Neural cell (in vitro differentiated cells): ENCODE results near the gene CFAP52. TPM values are rescaled to one million over a fixed set of nuclear protein-coding genes. Genes with fewer than 3 reads are reported as not detected.

Experiments
- H2AFZ ChIP-seq: fragments of 200-600, 300-800 bp; sonication (generic), shearing (Covaris generic); 2 replicates; pipeline ENCODE4 v1.6.0; 2014; ENCODE audit warnings: low read depth, mild to moderate bottlenecking, antibody characterized with exemption, low read length, moderate library complexity
- H3F3A ChIP-seq: fragments of 200-600 bp; shearing (Covaris generic); 2 replicates; pipeline ENCODE4 v1.6.1; 2016; ENCODE audit warnings: mild to moderate bottlenecking, moderate library complexity, mixed read lengths, antibody characterized with exemption, low read length; ENCODE audit not compliant: insufficient read depth, poor library complexity, severe bottlenecking
- H3K27ac ChIP-seq: fragments of 200-600, 300-800 bp; sonication (generic), shearing (Covaris generic); 2 replicates; pipeline ENCODE4 v1.5.1; 2014; ENCODE audit warnings: mild to moderate bottlenecking, low read length, moderate library complexity
- H3K27me3 ChIP-seq: fragments of 300-800, 200-600 bp; sonication (generic), shearing (Covaris generic); 2 replicates; pipeline ENCODE4 v1.6.0; 2014; ENCODE audit warnings: mild to moderate bottlenecking, low read depth, low read length, moderate library complexity; ENCODE audit not compliant: insufficient read depth
- H3K36me3 ChIP-seq: fragments of 300-800, 200-600 bp; sonication (generic), shearing (Covaris generic); 2 replicates; pipeline ENCODE4 v1.5.1; 2014; ENCODE audit warnings: mild to moderate bottlenecking, antibody characterized with exemption, low read length, moderate library complexity; ENCODE audit not compliant: insufficient read depth
- H3K4me2 ChIP-seq: fragments of 300-800, 200-600 bp; sonication (generic), shearing (Covaris generic); 2 replicates; pipeline ENCODE4 v1.6.0; 2014; ENCODE audit warnings: mild to moderate bottlenecking, low read length
- H3K4me3 ChIP-seq: fragments of 300-800, 200-600 bp; sonication (generic), shearing (Covaris generic); 2 replicates; pipeline ENCODE4 v1.5.1; 2014; ENCODE audit warnings: mild to moderate bottlenecking, low read length, moderate library complexity
- H3K79me2 ChIP-seq: fragments of 200-600 bp; shearing (Covaris generic); replicated peaks from 2 replicates; pipeline ENCODE4 v1.6.0; 2014; ENCODE audit warnings: mild to moderate bottlenecking, low read length, moderate library complexity; ENCODE audit not compliant: insufficient read depth
- H3K9ac ChIP-seq: fragments of 300-800, 200-600 bp; sonication (generic), shearing (Covaris generic); 2 replicates; pipeline ENCODE4 v1.6.1; 2016; ENCODE audit warnings: mild to moderate bottlenecking, low read length, mixed read lengths
- H3K9me2 ChIP-seq: fragments of 200-600 bp; shearing (Covaris generic); 2 replicates; pipeline ENCODE4 v1.6.1; 2016; ENCODE audit warnings: mild to moderate bottlenecking, low read length, mixed read lengths; ENCODE audit not compliant: insufficient read depth
- H3K9me3 ChIP-seq: fragments of 200-600, 300-800 bp; sonication (generic), shearing (Covaris generic); 2 replicates; pipeline ENCODE4 v1.6.1; 2016; ENCODE audit warnings: mild to moderate bottlenecking, mixed run types, low read length, moderate library complexity, mixed read lengths
- H4K20me1 ChIP-seq: fragments of 200-600 bp; shearing (Covaris generic); 2 replicates; pipeline ENCODE4 v1.6.1; 2016; ENCODE audit warnings: mild to moderate bottlenecking, mixed run types; ENCODE audit not compliant: insufficient read depth
- EP300 ChIP-seq: fragments of 450-650 bp; conservative IDR thresholded peaks from 2 replicates; pipeline ENCODE4 v1.6.1; 2014; ENCODE audit warnings: antibody characterized with exemption, mild to moderate bottlenecking, moderate library complexity; ENCODE audit not compliant: poor library complexity, severe bottlenecking
- EZH2 ChIP-seq: fragments of 200-600, 300-800 bp; shearing (Covaris generic), sonication (generic); IDR thresholded peaks from 2 replicates; pipeline ENCODE4 v1.6.1; 2014; ENCODE audit warnings: antibody characterized with exemption, low read length, borderline replicate concordance, mild to moderate bottlenecking; ENCODE audit not compliant: insufficient read depth, poor library complexity, severe bottlenecking
- MXI1 ChIP-seq: fragments of 450-650 bp; conservative IDR thresholded peaks from 2 replicates; pipeline ENCODE4 v1.6.1; 2014; ENCODE audit warnings: antibody characterized with exemption, mild to moderate bottlenecking; ENCODE audit not compliant: poor library complexity, severe bottlenecking
- POLR2AphosphoS5 ChIP-seq: IDR thresholded peaks from 2 replicates; pipeline ENCODE4 v1.6.1; 2012
- RAD21 ChIP-seq: fragments of 450-650 bp; conservative IDR thresholded peaks from 2 replicates; pipeline ENCODE4 v1.6.1; 2014; ENCODE audit warnings: antibody characterized with exemption, mild to moderate bottlenecking, moderate library complexity
- REST ChIP-seq: IDR thresholded peaks from 2 replicates; pipeline ENCODE4 v1.6.1; 2012; ENCODE audit warnings: borderline replicate concordance
- SMC3 ChIP-seq: fragments of 450-650 bp; conservative IDR thresholded peaks from 2 replicates; pipeline ENCODE4 v1.6.1; 2014; ENCODE audit warnings: antibody characterized with exemption, mild to moderate bottlenecking, moderate library complexity; ENCODE audit not compliant: poor library complexity
- TAF1 ChIP-seq: IDR thresholded peaks from 2 replicates; pipeline ENCODE4 v1.6.1; 2012; ENCODE audit warnings: low read depth
- polyA plus RNA-seq: library from polyadenylated mRNA; depleted of rRNA; stranded (reverse); fragments of >200 nt; gene quantifications from 2 replicates; pipeline ENCODE4 v1.2.3, GENCODE V29; 2014
- TF ChIP-seq, protein P1 (sequence below): fragments of 450-650 bp; IDR thresholded peaks from 2 replicates; pipeline ENCODE4 v1.5.1; 2014; ENCODE audit warnings: antibody characterized with exemption, mild to moderate bottlenecking, moderate library complexity; ENCODE audit not compliant: poor library complexity, severe bottlenecking

The CFAP52 gene
- polyA plus RNA-seq, 1 donor from 2014 or later = 1.9 TPM

DNA sequence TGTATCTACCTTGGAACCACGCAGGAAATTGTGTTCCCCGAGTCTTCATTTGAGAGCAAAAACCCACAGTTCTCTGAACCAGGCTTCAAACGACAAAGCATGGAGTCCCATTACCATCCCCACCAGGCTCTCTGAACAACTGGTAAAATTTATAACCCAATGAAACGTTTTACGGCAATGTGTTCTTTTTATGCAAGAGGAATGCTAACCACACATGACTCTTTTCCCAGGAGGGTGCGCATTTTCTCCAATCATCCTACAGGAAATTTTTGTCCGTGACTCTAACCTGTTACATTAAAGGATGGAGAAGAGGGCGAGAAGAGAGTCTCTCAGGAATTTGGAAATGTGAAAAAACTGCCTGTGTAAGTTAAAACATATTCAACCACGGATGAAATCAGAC is 18.6 kb upstream of the CFAP52 start:
- Histone ChIP-seq H3K27ac (no peak overlapping the region), H3K4me3 (no peak overlapping the region), H3K9ac (no peak overlapping the region), H3K4me2 (no peak overlapping the region), H3K36me3 (no peaks in the 10 kb centered on the region), H3F3A (no peaks in the 10 kb centered on the region), H3K27me3 (no peaks in the 10 kb centered on the region), H4K20me1 (no peaks in the 10 kb centered on the region), H3K9me2 (no peaks in the 10 kb centered on the region), H2AFZ (no peak overlapping the region), H3K79me2 (no peaks in the 10 kb centered on the region), H3K9me3 (no peaks in the 10 kb centered on the region)
- TF ChIP-seq TAF1 (no peak), RAD21 (no peak), EZH2 (no peak), MXI1 (no peak), SMC3 (no peak), POLR2AphosphoS5 (no peak), REST (no peak), EP300 (no peak)
- TF ChIP-seq, protein P1, sequence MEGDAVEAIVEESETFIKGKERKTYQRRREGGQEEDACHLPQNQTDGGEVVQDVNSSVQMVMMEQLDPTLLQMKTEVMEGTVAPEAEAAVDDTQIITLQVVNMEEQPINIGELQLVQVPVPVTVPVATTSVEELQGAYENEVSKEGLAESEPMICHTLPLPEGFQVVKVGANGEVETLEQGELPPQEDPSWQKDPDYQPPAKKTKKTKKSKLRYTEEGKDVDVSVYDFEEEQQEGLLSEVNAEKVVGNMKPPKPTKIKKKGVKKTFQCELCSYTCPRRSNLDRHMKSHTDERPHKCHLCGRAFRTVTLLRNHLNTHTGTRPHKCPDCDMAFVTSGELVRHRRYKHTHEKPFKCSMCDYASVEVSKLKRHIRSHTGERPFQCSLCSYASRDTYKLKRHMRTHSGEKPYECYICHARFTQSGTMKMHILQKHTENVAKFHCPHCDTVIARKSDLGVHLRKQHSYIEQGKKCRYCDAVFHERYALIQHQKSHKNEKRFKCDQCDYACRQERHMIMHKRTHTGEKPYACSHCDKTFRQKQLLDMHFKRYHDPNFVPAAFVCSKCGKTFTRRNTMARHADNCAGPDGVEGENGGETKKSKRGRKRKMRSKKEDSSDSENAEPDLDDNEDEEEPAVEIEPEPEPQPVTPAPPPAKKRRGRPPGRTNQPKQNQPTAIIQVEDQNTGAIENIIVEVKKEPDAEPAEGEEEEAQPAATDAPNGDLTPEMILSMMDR = no peak

DNA sequence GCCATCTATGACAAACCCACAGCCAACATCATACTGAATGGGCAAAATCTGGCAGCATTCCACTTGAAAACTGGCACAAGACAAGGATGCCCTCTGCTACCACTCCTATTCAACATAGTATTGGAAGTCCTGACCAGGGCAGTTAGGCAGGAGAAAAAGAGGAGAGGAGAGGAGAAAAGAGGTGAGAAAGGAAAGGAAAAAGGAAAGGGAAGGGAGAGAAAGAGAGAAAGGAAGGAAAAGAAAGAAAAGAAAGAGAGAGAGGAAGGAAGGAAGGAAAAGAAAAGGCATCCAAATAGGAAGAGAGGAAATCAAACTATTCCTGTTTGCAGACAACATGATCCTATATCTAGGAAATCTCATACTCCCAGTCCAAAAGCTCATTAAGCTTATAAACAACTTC is 12.3 kb upstream of the CFAP52 start:
- no peak overlapping the region for H2AFZ ChIP-seq
- H3K4me2 ChIP-seq = no peak overlapping the region
- no peaks in the 10 kb centered on the region for H3K79me2 ChIP-seq
- H3K27ac ChIP-seq = no peak overlapping the region
- H4K20me1 ChIP-seq = no peaks in the 10 kb centered on the region
- no peaks in the 10 kb centered on the region for H3F3A ChIP-seq
- no peak overlapping the region for H3K4me3 ChIP-seq
- TF ChIP-seq EZH2 (no peak), MXI1 (no peak), EP300 (no peak), TAF1 (no peak), POLR2AphosphoS5 (no peak), REST (no peak), RAD21 (no peak), SMC3 (no peak)
- TF ChIP-seq, protein P1 = no peak
- H3K9me3 ChIP-seq = no peaks in the 10 kb centered on the region
- peaks cover 4% of the 10 kb centered on the region for H3K36me3 ChIP-seq
- no peaks in the 10 kb centered on the region for H3K27me3 ChIP-seq
- H3K9me2 ChIP-seq = no peaks in the 10 kb centered on the region
- H3K9ac ChIP-seq = no peak overlapping the region
